Nasal cavity respiratory epithelium epithelial cell of viscerocranial mucosa (primary cell): ENCODE measurements around the gene MSH6. TPM values are rescaled to one million over a fixed set of nuclear protein-coding genes. Genes with fewer than 3 reads are reported as not detected.

ENCODE experiments used
- total RNA-seq: library from RNA; depleted of rRNA; stranded (reverse); fragments of >200 nt; gene quantifications from 2 replicates; pipeline ENCODE4 v1.2.3, GENCODE V29; 2014

The MSH6 gene, protein sequence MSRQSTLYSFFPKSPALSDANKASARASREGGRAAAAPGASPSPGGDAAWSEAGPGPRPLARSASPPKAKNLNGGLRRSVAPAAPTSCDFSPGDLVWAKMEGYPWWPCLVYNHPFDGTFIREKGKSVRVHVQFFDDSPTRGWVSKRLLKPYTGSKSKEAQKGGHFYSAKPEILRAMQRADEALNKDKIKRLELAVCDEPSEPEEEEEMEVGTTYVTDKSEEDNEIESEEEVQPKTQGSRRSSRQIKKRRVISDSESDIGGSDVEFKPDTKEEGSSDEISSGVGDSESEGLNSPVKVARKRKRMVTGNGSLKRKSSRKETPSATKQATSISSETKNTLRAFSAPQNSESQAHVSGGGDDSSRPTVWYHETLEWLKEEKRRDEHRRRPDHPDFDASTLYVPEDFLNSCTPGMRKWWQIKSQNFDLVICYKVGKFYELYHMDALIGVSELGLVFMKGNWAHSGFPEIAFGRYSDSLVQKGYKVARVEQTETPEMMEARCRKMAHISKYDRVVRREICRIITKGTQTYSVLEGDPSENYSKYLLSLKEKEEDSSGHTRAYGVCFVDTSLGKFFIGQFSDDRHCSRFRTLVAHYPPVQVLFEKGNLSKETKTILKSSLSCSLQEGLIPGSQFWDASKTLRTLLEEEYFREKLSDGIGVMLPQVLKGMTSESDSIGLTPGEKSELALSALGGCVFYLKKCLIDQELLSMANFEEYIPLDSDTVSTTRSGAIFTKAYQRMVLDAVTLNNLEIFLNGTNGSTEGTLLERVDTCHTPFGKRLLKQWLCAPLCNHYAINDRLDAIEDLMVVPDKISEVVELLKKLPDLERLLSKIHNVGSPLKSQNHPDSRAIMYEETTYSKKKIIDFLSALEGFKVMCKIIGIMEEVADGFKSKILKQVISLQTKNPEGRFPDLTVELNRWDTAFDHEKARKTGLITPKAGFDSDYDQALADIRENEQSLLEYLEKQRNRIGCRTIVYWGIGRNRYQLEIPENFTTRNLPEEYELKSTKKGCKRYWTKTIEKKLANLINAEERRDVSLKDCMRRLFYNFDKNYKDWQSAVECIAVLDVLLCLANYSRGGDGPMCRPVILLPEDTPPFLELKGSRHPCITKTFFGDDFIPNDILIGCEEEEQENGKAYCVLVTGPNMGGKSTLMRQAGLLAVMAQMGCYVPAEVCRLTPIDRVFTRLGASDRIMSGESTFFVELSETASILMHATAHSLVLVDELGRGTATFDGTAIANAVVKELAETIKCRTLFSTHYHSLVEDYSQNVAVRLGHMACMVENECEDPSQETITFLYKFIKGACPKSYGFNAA (N-terminal part only)
- 27.0 and 40.6 TPM in 2 replicates for total RNA-seq

DNA sequence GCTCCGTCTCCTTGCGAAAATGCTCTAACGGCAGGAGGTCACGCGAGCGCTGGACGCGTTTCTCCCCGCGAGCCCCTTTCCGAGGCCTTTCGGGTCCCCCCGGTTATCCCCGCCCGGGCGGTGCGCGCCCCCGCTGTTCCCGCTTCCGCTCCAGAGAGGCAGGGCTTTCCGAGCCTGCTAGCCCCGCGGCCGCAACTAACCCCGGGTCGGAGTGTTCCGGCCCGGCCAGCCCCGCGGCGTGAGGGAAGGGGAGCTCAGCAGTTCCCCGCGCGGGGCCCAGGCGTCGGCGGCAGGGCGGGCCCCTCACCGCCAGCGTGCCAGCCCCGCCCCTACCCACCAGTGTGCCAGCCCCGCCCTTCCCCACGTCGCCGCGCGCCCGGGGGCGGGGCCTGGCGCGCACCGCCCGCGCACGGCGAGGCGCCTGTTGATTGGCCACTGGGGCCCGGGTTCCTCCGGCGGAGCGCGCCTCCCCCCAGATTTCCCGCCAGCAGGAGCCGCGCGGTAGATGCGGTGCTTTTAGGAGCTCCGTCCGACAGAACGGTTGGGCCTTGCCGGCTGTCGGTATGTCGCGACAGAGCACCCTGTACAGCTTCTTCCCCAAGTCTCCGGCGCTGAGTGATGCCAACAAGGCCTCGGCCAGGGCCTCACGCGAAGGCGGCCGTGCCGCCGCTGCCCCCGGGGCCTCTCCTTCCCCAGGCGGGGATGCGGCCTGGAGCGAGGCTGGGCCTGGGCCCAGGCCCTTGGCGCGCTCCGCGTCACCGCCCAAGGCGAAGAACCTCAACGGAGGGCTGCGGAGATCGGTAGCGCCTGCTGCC lies at the start of gene MSH6:
Gene MSH6 (plus strand): TSS at position 475 of the 815 bp plus-strand sequence. CDS start 89 bp downstream, at position 564.

Other genes starting within 250 kb of the MSH6 start
- gene KCNK12, start 212.2 kb upstream of the MSH6 start, total RNA-seq: under 0.01 TPM in 1 of 2 replicates, not detected in the other
- 81.0 and 101 TPM in 2 replicates for gene FBXO11, start 123.4 kb downstream of the MSH6 start, total RNA-seq